Right lobe of liver (tissue), 6 donors: ENCODE measurements around the gene SENP8. TPM values are rescaled to one million over a fixed set of nuclear protein-coding genes. Genes with fewer than 3 reads are reported as not detected.
A peak's percentile ranks its signal among the peaks of the same experiment; 100 is the strongest.

Experiments
- ATAC-seq, 4 donors: fragments of 200-7000 bp; cut with Tn5 transposase; one replicate each; pipeline ENCODE4 v1.9.1; 2020; ENCODE audit warnings: mild to moderate bottlenecking in 4 of 4, moderate library complexity in 4 of 4
- DNase-seq, 3 donors: peaks; one replicate each; pipeline ENCODE4 v3.0.0-alpha.2; 2020
- H3K27ac ChIP-seq, 3 donors: fragments of 200-600 bp; one replicate each; pipeline ENCODE4 v1.8.0; 2022
- H3K27me3 ChIP-seq, 2 donors: fragments of 200-600 bp; one replicate each; pipeline ENCODE4 v1.8.0; 2022
- H3K36me3 ChIP-seq, 4 donors: fragments of 200-600 bp; sonication (generic) in 1 of 4; one replicate each; pipeline versions ENCODE4 v1.5.1 to v1.8.0; 2017 to 2022; ENCODE audit warnings: control low read depth in 1 of 4
- H3K4me1 ChIP-seq, 4 donors: fragments of 200-600 bp; sonication (generic) in 1 of 4; one replicate each; pipeline versions ENCODE4 v1.5.1 to v1.8.0; 2017 to 2022; ENCODE audit warnings: control low read depth in 1 of 4
- H3K4me3 ChIP-seq, 3 donors: fragments of 200-600 bp; one replicate each; pipeline ENCODE4 v1.8.0; 2022
- H3K9me3 ChIP-seq, 4 donors: fragments of 200-600 bp; sonication (generic) in 1 of 4; one replicate each; pipeline versions ENCODE4 v1.5.1 to v1.8.0; 2017 to 2022; ENCODE audit warnings: control low read depth in 1 of 4
- CTCF ChIP-seq, 4 donors: fragments of 200-600 bp in 3 of 4; fragments of 450-650 bp in 1 of 4; IDR thresholded peaks; one replicate each; pipeline versions ENCODE4 v1.5.1 to v1.8.0; 2016 to 2022; ENCODE audit warnings: antibody characterized with exemption in 4 of 4, mild to moderate bottlenecking in 2 of 4
- POLR2A ChIP-seq: fragments of 450-650 bp; IDR thresholded peaks from one replicate; pipeline ENCODE4 v1.6.1; 2017; ENCODE audit warnings: antibody characterized with exemption, mild to moderate bottlenecking
- WGBS: methylation state at CpG from one replicate; pipeline ENCODE4 v1.1.6; 2018; ENCODE audit warnings: low coverage, low lambda C conversion rate; ENCODE audit not compliant: insufficient coverage; ENCODE audit errors: missing lambda C conversion rate; 5-methylcytosine and 5-hydroxymethylcytosine counted together
- intact Hi-C, 2 donors: fragments of 100-400 bp; cut with DNase I; formaldehyde crosslinking; loops; one replicate each; pipeline versions ENCODE4 v1.11.2 to v1.14.1; 2022
- total RNA-seq, 6 experiments: library from RNA; depleted of rRNA in 2 of 6; stranded (reverse); fragments of >200 nt in 2 of 6; fragmentation: NEBNext Ultra II Directional in 3 of 6; extraction: Animal tissue kit (Norgen Biotek cat#: 25700) in 3 of 6; gene quantifications; one replicate each; pipeline versions ENCODE4 v1.1.0 to v1.2.4, GENCODE V29; 2016 to 2023
- donor health status: DM: no; HTN: yes; CAD: no.
- donor health status: DM: no; HTN: no; CAD: no.
- donor health status: DM: no; HTN: no; CAD: no.
- donor health status: DM: no; HTN: yes; CAD: no.
- donor health status: DM: no; HTN: yes; CAD: no.

The SENP8 gene
- total RNA-seq, 6 experiments from 2014 or later = 0.61 to 2.6 (median 1.0) TPM

GRCh38 chr15:72146221-72146620 lies 28.0 kb downstream of the SENP8 start:
- TF ChIP-seq POLR2A (no peak), CTCF (IDR thresholded peaks at IDR 0.05) (no peak)
- no peak for ATAC-seq
- intact Hi-C loops = no loop called here

DNA sequence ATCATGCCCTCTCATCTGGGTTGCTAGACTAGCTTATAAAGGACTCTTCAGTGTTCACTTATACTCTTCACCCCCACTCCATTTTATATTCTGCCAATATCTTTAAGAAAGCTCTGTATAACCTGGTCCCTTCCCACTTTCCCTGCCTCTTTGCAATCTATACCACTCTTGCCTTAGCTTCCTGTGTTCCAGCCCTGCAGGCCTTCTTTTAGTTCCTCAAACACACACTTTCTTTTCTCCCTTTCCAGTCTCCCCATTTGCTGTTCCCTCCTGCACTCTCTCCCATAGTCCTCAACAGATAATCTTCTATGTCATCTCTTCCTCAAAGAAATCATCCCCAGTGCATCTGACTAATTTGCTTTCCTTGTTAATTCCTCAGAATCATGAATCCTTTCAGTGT lies 28.7 kb downstream of the SENP8 start:
- no peak overlapping the region for H3K27ac ChIP-seq
- H3K4me1 ChIP-seq = peaks cover 0 to 2% (median under 1%) of the 10 kb centered on the region in 4 donors
- H3K36me3 ChIP-seq = no peaks in the 10 kb centered on the region
- H3K9me3 ChIP-seq = no peaks in the 10 kb centered on the region
- DNase-seq (no peak), ATAC-seq (peak in 2 of 4 donors; percentile 30 to 60)
- no peak for TF ChIP-seq CTCF (IDR thresholded peaks at IDR 0.05)
- TF ChIP-seq POLR2A = no peak
- no peak overlapping the region for H3K4me3 ChIP-seq
- intact Hi-C loops = no loop called here
- no peaks in the 10 kb centered on the region for H3K27me3 ChIP-seq

More at GRCh38 chr15:72146221-72146620, 28.0 kb downstream of the SENP8 start:
- no peak overlapping the region for H3K27ac ChIP-seq
- DNase-seq = no peak
- H3K4me1 ChIP-seq = peaks cover 0 to 9% (median 4%) of the 10 kb centered on the region in 4 donors
- H3K36me3 ChIP-seq = no peaks in the 10 kb centered on the region
- H3K27me3 ChIP-seq = no peaks in the 10 kb centered on the region
- WGBS = 89% methylated on average over 3 of the region's 3 CpGs
- H3K9me3 ChIP-seq = no peaks in the 10 kb centered on the region
- no peak overlapping the region for H3K4me3 ChIP-seq

DNA sequence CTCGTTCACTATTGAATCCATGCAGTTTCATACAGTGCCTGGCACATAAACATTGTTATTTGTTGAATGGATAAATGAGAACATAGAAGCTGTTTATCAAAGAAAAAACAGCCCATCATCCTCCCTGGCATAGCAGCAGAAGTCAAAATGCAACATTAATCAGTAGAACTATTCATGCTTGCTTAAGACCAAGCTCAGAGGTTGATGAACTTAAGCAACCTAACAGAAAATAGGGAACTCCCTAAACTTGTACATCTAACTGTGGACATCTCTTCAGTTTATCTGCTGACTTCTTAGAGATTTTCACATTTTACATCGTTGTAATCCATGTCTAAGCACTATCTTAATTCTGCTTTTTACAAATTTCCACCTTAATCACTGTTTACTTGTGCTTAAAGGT lies 29.2 kb downstream of the SENP8 start:
- no peak overlapping the region for H3K27ac ChIP-seq
- H3K36me3 ChIP-seq = no peaks in the 10 kb centered on the region
- ATAC-seq (peak in 3 of 4 donors; percentile 19 to 73 (median 34)), DNase-seq (no peak)
- WGBS = 63% methylated on average over 2 of the region's 2 CpGs
- H3K4me3 ChIP-seq = no peak overlapping the region
- no peaks in the 10 kb centered on the region for H3K4me1 ChIP-seq
- H3K27me3 ChIP-seq = no peaks in the 10 kb centered on the region
- TF ChIP-seq POLR2A (no peak), CTCF (IDR thresholded peaks at IDR 0.05) (no peak)
- intact Hi-C loops = no loop called here
- H3K9me3 ChIP-seq = no peaks in the 10 kb centered on the region

- no peaks in the 10 kb centered on the region for H3K27me3 ChIP-seq
- no peaks in the 10 kb centered on the region for H3K9me3 ChIP-seq
- intact Hi-C loops = loop anchor here in 1 of 2 donors (10.0 kb wide), 1 partner anchor 409 kb away; no protein-coding TSS in a partner anchor
- TF ChIP-seq POLR2A (no peak), CTCF (IDR thresholded peaks at IDR 0.05) (no peak)
- DNase-seq = no peak
- no peaks in the 10 kb centered on the region for H3K36me3 ChIP-seq
- WGBS = 83% methylated on average over 4 of the region's 5 CpGs
- ATAC-seq = no peak
- no peak overlapping the region for H3K4me3 ChIP-seq
- no peak overlapping the region for H3K27ac ChIP-seq
- H3K4me1 ChIP-seq = peaks cover 0 to 8% (median 0%) of the 10 kb centered on the region in 4 donors
These were observed 35.2 kb downstream of the SENP8 start for GRCh38 chr15:72153269-72154000.
